Central memory CD4-positive, alpha-beta T cell (primary cell): ENCODE results near the gene CTCFL.
"Not testable (repeated sequence)": the region's sequence is repeated elsewhere in the genome, so short reads cannot be mapped to it uniquely, and the experiment has no call there.

ENCODE experiments used
- DNase-seq: peaks from one replicate; pipeline ENCODE4 v3.0.0; 2022

Gene CTCFL

GRCh38 chr20:57536120-57536708, 11.3 kb upstream of the CTCFL start:
- DNase-seq, result no peak

- DNase-seq, result no peak
Measured at GRCh38 chr20:57535297-57535696, 10.4 kb upstream of the CTCFL start.

- no peak for DNase-seq
Measured at GRCh38 chr20:57532104-57532503, 7.2 kb upstream of the CTCFL start.

GRCh38 chr20:57530327-57530981, 5.5 kb upstream of the CTCFL start:
- no peak for DNase-seq

- DNase-seq, result no peak
Measured at GRCh38 chr20:57529810-57530209, 4.9 kb upstream of the CTCFL start.

GRCh38 chr20:57529160-57529585, 4.2 kb upstream of the CTCFL start:
- no peak for DNase-seq

GRCh38 chr20:57528148-57528547, 3.2 kb upstream of the CTCFL start:
- no peak for DNase-seq

GRCh38 chr20:57527728-57528127, 2.8 kb upstream of the CTCFL start:
- no peak for DNase-seq

GRCh38 chr20:57526885-57527460, 2.0 kb upstream of the CTCFL start:
- DNase-seq, result no peak

- no peak for DNase-seq
Measured at GRCh38 chr20:57526087-57526884, 1.3 kb upstream of the CTCFL start.

- no peak for DNase-seq
Measured at GRCh38 chr20:57525328-57526086, 567 bp upstream of the CTCFL start.

- DNase-seq, result no peak
Measured at GRCh38 chr20:57523782-57524181, 1.2 kb downstream of the CTCFL start.

- no peak for DNase-seq
Measured at GRCh38 chr20:57522380-57523140, 2.4 kb downstream of the CTCFL start.

- no peak for DNase-seq
Measured at GRCh38 chr20:57517904-57518303, 7.0 kb downstream of the CTCFL start.

- no peak for DNase-seq
Measured at GRCh38 chr20:57514273-57514751, 10.6 kb downstream of the CTCFL start.

GRCh38 chr20:57513199-57513598, 11.7 kb downstream of the CTCFL start:
- DNase-seq, result no peak

- no peak for DNase-seq
Measured at GRCh38 chr20:57512432-57512831, 12.5 kb downstream of the CTCFL start.

GRCh38 chr20:57511709-57512108, 13.2 kb downstream of the CTCFL start:
- DNase-seq, result not testable (repeated sequence)

GRCh38 chr20:57509665-57510237, 15.2 kb downstream of the CTCFL start:
- no peak for DNase-seq

GRCh38 chr20:57508831-57509230, 16.1 kb downstream of the CTCFL start:
- no peak for DNase-seq

GRCh38 chr20:57508381-57508780, 16.6 kb downstream of the CTCFL start:
- no peak for DNase-seq

- DNase-seq, result no peak
Measured at GRCh38 chr20:57507477-57507876, 17.5 kb downstream of the CTCFL start.
